NB4 (cell line): Measurements from ENCODE around the gene STXBP1.

Source experiments
- DNase-seq: peaks from one replicate; pipeline ENCODE4 v3.0.0; 2010; ENCODE audit warnings: low read depth
- H3K4me3 ChIP-seq: one replicate; pipeline ENCODE4 v1.5.1; 2011; ENCODE audit warnings: mild to moderate bottlenecking, low read depth, low read length, moderate library complexity
- MYC ChIP-seq: IDR thresholded peaks from 2 replicates; pipeline ENCODE4 v1.6.1; 2011; ENCODE audit warnings: low read depth, low read length
- POLR2A ChIP-seq: IDR thresholded peaks from 2 replicates; pipeline ENCODE4 v1.6.1; 2011; ENCODE audit warnings: mild to moderate bottlenecking; ENCODE audit not compliant: insufficient read length; ENCODE audit errors: extremely low read depth
- TF ChIP-seq, protein P1 (sequence below): IDR thresholded peaks from 2 replicates; pipeline ENCODE4 v1.6.1; 2011; ENCODE audit warnings: low read depth, low read length
- TF ChIP-seq, protein P2 (sequence below): IDR thresholded peaks from one replicate; pipeline ENCODE4 v1.5.1; 2012; ENCODE audit warnings: low read depth, low read length

STXBP1 gene

DNA sequence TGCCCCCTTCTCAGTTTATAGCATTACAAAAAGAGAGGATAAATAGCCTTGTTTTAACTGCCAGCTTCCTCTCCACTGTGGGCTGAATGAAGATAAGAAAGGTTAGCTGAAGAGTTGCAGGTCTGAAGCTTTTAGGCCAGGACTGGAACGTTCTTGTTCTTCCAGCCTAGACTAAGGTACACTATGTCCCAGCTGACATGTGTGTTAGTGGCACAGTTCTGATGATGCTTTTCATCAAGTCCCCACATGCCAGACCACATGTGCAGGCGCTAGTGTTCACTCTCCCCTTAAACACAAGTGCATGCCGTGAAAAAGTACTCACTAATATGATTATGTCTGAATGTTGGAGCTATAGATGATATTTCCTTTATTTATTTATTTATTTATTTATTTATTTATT is 40.7 kb downstream of the STXBP1 start:
- no peak overlapping the region for H3K4me3 ChIP-seq
- no peak for DNase-seq
- TF ChIP-seq POLR2A (no peak), MYC (no peak)
- TF ChIP-seq, protein P1, sequence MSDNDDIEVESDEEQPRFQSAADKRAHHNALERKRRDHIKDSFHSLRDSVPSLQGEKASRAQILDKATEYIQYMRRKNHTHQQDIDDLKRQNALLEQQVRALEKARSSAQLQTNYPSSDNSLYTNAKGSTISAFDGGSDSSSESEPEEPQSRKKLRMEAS = no peak
- TF ChIP-seq, protein P2, sequence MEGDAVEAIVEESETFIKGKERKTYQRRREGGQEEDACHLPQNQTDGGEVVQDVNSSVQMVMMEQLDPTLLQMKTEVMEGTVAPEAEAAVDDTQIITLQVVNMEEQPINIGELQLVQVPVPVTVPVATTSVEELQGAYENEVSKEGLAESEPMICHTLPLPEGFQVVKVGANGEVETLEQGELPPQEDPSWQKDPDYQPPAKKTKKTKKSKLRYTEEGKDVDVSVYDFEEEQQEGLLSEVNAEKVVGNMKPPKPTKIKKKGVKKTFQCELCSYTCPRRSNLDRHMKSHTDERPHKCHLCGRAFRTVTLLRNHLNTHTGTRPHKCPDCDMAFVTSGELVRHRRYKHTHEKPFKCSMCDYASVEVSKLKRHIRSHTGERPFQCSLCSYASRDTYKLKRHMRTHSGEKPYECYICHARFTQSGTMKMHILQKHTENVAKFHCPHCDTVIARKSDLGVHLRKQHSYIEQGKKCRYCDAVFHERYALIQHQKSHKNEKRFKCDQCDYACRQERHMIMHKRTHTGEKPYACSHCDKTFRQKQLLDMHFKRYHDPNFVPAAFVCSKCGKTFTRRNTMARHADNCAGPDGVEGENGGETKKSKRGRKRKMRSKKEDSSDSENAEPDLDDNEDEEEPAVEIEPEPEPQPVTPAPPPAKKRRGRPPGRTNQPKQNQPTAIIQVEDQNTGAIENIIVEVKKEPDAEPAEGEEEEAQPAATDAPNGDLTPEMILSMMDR = no peak

DNA sequence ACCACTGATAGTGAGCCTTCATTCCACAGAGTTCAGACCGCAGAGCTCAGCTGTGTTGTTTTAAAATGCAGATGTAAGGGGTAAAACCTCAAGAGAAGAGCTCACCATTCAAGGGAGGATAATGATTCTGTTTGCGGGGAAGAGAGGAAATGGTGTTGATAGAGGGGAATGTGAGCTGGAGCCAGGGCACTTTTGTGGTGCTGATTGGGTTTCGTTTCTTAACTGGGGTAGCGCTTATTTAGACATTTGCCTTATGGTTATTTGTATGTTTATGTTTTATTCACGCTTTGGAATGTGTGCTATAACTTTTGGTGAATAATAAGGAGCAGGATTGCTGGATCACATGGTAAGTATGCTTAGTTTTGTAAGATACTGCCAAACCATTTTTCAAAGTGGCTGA is 42.5 kb downstream of the STXBP1 start:
- TF ChIP-seq MYC (no peak), POLR2A (no peak)
- TF ChIP-seq, protein P2 = no peak
- TF ChIP-seq, protein P1 = no peak
- H3K4me3 ChIP-seq = no peak overlapping the region
- DNase-seq = no peak

DNA sequence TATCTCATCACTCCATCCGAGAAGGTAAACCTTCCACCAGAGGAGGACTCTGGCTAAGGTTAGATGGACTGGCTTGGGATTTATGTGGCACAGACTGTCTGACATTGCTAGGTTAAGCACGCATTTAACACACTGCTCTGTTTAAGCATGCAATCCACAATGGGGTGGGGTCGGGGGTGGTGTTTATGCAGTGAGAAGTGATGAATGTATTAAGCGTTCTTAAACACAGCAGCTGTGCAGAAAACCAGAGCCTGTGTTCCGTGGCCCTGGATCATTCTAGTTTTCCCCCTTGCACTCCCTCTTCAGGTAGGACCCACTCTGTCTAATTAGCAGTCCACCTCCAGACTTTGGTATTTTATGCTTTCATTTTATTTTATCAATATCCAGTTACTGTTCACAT is 46.4 kb downstream of the STXBP1 start:
- TF ChIP-seq, protein P1 = no peak
- TF ChIP-seq, protein P2 = no peak
- TF ChIP-seq POLR2A (no peak), MYC (no peak)
- no peak for DNase-seq

DNA sequence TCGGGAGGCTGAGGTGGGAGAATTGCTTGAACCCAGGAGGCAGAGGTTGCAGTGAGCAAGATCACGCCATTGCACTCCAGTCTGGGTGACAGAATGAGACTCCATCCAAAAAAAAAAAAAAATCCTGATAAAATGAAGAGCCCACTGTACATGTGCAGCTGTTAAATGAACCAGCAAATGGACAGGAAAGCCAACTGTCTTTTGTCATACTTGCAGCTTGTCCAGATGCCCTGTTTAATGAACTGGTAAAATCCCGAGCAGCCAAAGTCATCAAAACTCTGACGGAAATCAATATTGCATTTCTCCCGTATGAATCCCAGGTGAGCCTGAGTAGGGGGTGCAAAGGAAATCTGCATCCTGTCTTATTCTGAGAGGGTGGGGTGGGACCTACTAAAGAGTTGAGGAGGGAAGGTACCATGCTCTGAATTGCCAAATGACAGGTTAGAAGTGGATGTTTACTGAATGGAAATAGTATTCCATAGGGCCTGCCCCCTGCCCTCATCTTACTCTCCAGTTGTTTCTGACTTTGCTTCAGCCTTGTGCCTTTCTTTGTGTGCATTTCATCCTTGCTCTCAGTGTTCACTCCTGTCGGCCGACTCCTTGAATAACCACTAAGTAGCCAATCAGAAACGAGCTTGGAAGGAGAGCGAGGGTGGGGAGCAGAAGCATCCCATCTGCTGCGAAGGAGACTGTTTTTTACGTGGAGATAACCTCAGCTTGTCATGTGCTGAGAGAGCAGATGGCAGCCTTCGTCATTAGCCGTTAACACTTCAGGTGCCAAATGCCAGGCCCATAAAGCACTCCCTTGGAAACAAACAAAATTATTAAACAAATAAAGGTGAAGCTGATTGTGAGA is 49.0 kb downstream of the STXBP1 start:
- no peak overlapping the region for H3K4me3 ChIP-seq
- TF ChIP-seq MYC (no peak), POLR2A (no peak)
- TF ChIP-seq, protein P1 = no peak
- TF ChIP-seq, protein P2 = no peak
- DNase-seq = no peak

More for the DNA sequence above, 46.4 kb downstream of the STXBP1 start:
- no peak overlapping the region for H3K4me3 ChIP-seq

DNA sequence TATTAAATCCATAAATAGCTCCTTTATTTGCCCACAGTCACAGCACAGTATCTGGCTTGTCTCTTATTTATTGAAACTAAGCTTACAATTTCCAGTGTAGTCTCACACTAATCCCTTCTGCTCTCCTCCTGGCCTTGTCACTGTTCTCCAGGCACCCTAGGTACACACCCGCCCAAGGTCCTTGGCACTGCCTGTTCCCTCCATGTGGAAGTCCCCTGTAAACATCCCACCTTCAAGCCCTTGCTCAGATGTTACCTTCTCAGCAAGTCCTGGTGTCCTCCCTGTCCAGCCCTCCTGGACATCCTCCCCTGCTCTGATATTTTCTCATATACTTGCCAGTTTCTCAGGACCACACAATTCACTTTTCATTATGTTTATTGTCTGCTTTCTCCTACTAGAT is 50.5 kb downstream of the STXBP1 start:
- H3K4me3 ChIP-seq = no peak overlapping the region
- DNase-seq = no peak
- TF ChIP-seq MYC = no peak
- TF ChIP-seq, protein P2 = no peak
- TF ChIP-seq, protein P1 = no peak
- no peak for TF ChIP-seq POLR2A
